Adrenal gland (tissue), 5 donors: ENCODE data around the gene PEAR1.

Source experiments
- POLR2A ChIP-seq, 2 donors: fragments of 450-650 bp; IDR thresholded peaks; one replicate each; pipeline ENCODE4 v1.6.1; 2017; ENCODE audit warnings: antibody characterized with exemption in 2 of 2, mild to moderate bottlenecking in 2 of 2, moderate library complexity in 1 of 2
- TF ChIP-seq, protein P1 (sequence below), 6 experiments: fragments of 450-650 bp in 4 of 6; fragments of 200-600 bp in 2 of 6; sonication (generic) in 1 of 6; IDR thresholded peaks; 1 replicate in 5 of 6; 2 replicates in 1 of 6; pipeline versions ENCODE4 v1.5.1 to v1.8.0; 2016 to 2021; ENCODE audit warnings: antibody characterized with exemption in 6 of 6, mild to moderate bottlenecking in 2 of 6, moderate library complexity in 1 of 6
- donor health status: DM: no; HTN: no; CAD: no.

GRCh38 chr1:156928043-156928602 lies 34.6 kb downstream of the PEAR1 start:
- TF ChIP-seq, protein P1, sequence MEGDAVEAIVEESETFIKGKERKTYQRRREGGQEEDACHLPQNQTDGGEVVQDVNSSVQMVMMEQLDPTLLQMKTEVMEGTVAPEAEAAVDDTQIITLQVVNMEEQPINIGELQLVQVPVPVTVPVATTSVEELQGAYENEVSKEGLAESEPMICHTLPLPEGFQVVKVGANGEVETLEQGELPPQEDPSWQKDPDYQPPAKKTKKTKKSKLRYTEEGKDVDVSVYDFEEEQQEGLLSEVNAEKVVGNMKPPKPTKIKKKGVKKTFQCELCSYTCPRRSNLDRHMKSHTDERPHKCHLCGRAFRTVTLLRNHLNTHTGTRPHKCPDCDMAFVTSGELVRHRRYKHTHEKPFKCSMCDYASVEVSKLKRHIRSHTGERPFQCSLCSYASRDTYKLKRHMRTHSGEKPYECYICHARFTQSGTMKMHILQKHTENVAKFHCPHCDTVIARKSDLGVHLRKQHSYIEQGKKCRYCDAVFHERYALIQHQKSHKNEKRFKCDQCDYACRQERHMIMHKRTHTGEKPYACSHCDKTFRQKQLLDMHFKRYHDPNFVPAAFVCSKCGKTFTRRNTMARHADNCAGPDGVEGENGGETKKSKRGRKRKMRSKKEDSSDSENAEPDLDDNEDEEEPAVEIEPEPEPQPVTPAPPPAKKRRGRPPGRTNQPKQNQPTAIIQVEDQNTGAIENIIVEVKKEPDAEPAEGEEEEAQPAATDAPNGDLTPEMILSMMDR (IDR thresholded peaks at IDR 0.05) = no peak
- TF ChIP-seq POLR2A (IDR thresholded peaks at IDR 0.05) = no peak
